ENCODE data around the gene C1orf115. TPM values are rescaled to one million over a fixed set of nuclear protein-coding genes. Genes with fewer than 3 reads are reported as not detected.

Gene C1orf115
- total RNA-seq, 1 donor from 2014 or later = 1.8 TPM

- H3K27me3 ChIP-seq (ENCODE audit: insufficient read depth, low read length) = no peaks in the 10 kb centered on the region
- Mint-ChIP-seq H3K36me3 (ENCODE audit: low read depth, unreplicated experiment) (no peaks in the 10 kb centered on the region), H3K27ac (ENCODE audit: unreplicated experiment) (no peak overlapping the region), H3K27me3 (ENCODE audit: low read depth, unreplicated experiment) (peaks cover 21% of the 10 kb centered on the region), H3K4me1 (ENCODE audit: low read depth, unreplicated experiment) (no peaks in the 10 kb centered on the region), H3K4me3 (ENCODE audit: unreplicated experiment) (no peak overlapping the region), H3K9me3 (ENCODE audit: unreplicated experiment) (peaks cover 1% of the 10 kb centered on the region)
- no peak overlapping the region for H3K27ac ChIP-seq (ENCODE audit: low read depth, low read length)
- DNase-seq (ENCODE audit: low read depth) (no peak), FAIRE-seq (no peak)
- no peak overlapping the region for H3K9ac ChIP-seq (ENCODE audit: low read length)
- H2AFZ ChIP-seq (ENCODE audit: low read depth, low read length) = no peak overlapping the region
- no peak for TF ChIP-seq CTCF (IDR thresholded peaks at IDR 0.05; ENCODE audit: insufficient read depth, low read depth, low read length)
- no peak for TF ChIP-seq EZH2 (IDR thresholded peaks at IDR 0.05; ENCODE audit: insufficient read depth, low read length)
- no peaks in the 10 kb centered on the region for H4K20me1 ChIP-seq (ENCODE audit: insufficient read depth, low read length)
- no peak overlapping the region for H3K4me2 ChIP-seq (ENCODE audit: low read length)
- H3K4me1 ChIP-seq (ENCODE audit: insufficient read depth, low read length) = no peaks in the 10 kb centered on the region
- H3K4me3 ChIP-seq (ENCODE audit: insufficient read depth, low read depth, low read length) = no peak overlapping the region
- no peaks in the 10 kb centered on the region for H3K36me3 ChIP-seq (ENCODE audit: insufficient read depth, low read length)
- no peaks in the 10 kb centered on the region for H3K9me3 ChIP-seq (ENCODE audit: insufficient read depth, low read depth, low read length)
- no peaks in the 10 kb centered on the region for H3K79me2 ChIP-seq (ENCODE audit: insufficient read depth, low read length)
These were observed 51.7 kb downstream of the C1orf115 start for GRCh38 chr1:220741825-220742224.

GRCh38 chr1:220742520-220742919 is 52.4 kb downstream of the C1orf115 start:
- H3K9me3 ChIP-seq (ENCODE audit: insufficient read depth, low read depth, low read length) = no peaks in the 10 kb centered on the region
- H3K9me3 Mint-ChIP-seq (ENCODE audit: unreplicated experiment) = no peaks in the 10 kb centered on the region
- H4K20me1 ChIP-seq (ENCODE audit: insufficient read depth, low read length) = no peaks in the 10 kb centered on the region
- no peak overlapping the region for H2AFZ ChIP-seq (ENCODE audit: low read depth, low read length)
- peaks cover 24% of the 10 kb centered on the region for H3K27me3 Mint-ChIP-seq (ENCODE audit: low read depth, unreplicated experiment)
- no peak for FAIRE-seq
- no peaks in the 10 kb centered on the region for H3K36me3 Mint-ChIP-seq (ENCODE audit: low read depth, unreplicated experiment)
- DNase-seq (ENCODE audit: low read depth) = no peak
- H3K79me2 ChIP-seq (ENCODE audit: insufficient read depth, low read length) = no peaks in the 10 kb centered on the region
- H3K4me3 ChIP-seq (ENCODE audit: insufficient read depth, low read depth, low read length) = no peak overlapping the region
- H3K27me3 ChIP-seq (ENCODE audit: insufficient read depth, low read length) = no peaks in the 10 kb centered on the region
- H3K27ac ChIP-seq (ENCODE audit: low read depth, low read length) = no peak overlapping the region
- H3K4me3 Mint-ChIP-seq (ENCODE audit: unreplicated experiment) = no peak overlapping the region
- H3K36me3 ChIP-seq (ENCODE audit: insufficient read depth, low read length) = no peaks in the 10 kb centered on the region
- no peak overlapping the region for H3K27ac Mint-ChIP-seq (ENCODE audit: unreplicated experiment)
- TF ChIP-seq CTCF (IDR thresholded peaks at IDR 0.05; ENCODE audit: insufficient read depth, low read depth, low read length) (no peak), EZH2 (IDR thresholded peaks at IDR 0.05; ENCODE audit: insufficient read depth, low read length) (no peak)
- no peak overlapping the region for H3K4me2 ChIP-seq (ENCODE audit: low read length)
- peaks cover 1% of the 10 kb centered on the region for H3K4me1 ChIP-seq (ENCODE audit: insufficient read depth, low read length)
- no peak overlapping the region for H3K9ac ChIP-seq (ENCODE audit: low read length)
- peaks cover 6% of the 10 kb centered on the region for H3K4me1 Mint-ChIP-seq (ENCODE audit: low read depth, unreplicated experiment)

GRCh38 chr1:220746851-220747250 is 56.7 kb downstream of the C1orf115 start:
- no peak for DNase-seq (ENCODE audit: low read depth)

More at GRCh38 chr1:220746851-220747250, 56.7 kb downstream of the C1orf115 start:
- H3K9me3 ChIP-seq (ENCODE audit: insufficient read depth, low read depth, low read length) = no peaks in the 10 kb centered on the region
- no peak for TF ChIP-seq CTCF (IDR thresholded peaks at IDR 0.05; ENCODE audit: insufficient read depth, low read depth, low read length)
- TF ChIP-seq EZH2 (IDR thresholded peaks at IDR 0.05; ENCODE audit: insufficient read depth, low read length) = no peak
- peaks cover 13% of the 10 kb centered on the region for H3K4me1 Mint-ChIP-seq (ENCODE audit: low read depth, unreplicated experiment)
- FAIRE-seq = no peak
- H3K27ac Mint-ChIP-seq (ENCODE audit: unreplicated experiment) = no peak overlapping the region
- no peaks in the 10 kb centered on the region for H3K36me3 Mint-ChIP-seq (ENCODE audit: low read depth, unreplicated experiment)
- H3K79me2 ChIP-seq (ENCODE audit: insufficient read depth, low read length) = no peaks in the 10 kb centered on the region
- H3K9me3 Mint-ChIP-seq (ENCODE audit: unreplicated experiment) = no peaks in the 10 kb centered on the region
- H3K4me3 ChIP-seq (ENCODE audit: insufficient read depth, low read depth, low read length) = no peak overlapping the region
- H3K27me3 ChIP-seq (ENCODE audit: insufficient read depth, low read length) = no peaks in the 10 kb centered on the region
- no peak overlapping the region for H3K27ac ChIP-seq (ENCODE audit: low read depth, low read length)
- H3K27me3 Mint-ChIP-seq (ENCODE audit: low read depth, unreplicated experiment) = peaks cover 31% of the 10 kb centered on the region
- no peak overlapping the region for H2AFZ ChIP-seq (ENCODE audit: low read depth, low read length)
- H3K4me2 ChIP-seq (ENCODE audit: low read length) = no peak overlapping the region
- no peaks in the 10 kb centered on the region for H4K20me1 ChIP-seq (ENCODE audit: insufficient read depth, low read length)
- H3K9ac ChIP-seq (ENCODE audit: low read length) = no peak overlapping the region
- H3K4me1 ChIP-seq (ENCODE audit: insufficient read depth, low read length) = peaks cover 6% of the 10 kb centered on the region
- peak overlapping the region; percentile 89 for H3K4me3 Mint-ChIP-seq (ENCODE audit: unreplicated experiment)
- H3K36me3 ChIP-seq (ENCODE audit: insufficient read depth, low read length) = no peaks in the 10 kb centered on the region

Data from astrocyte (in vitro differentiated cells and primary cell).